GM18868 (cell line): ENCODE measurements around the gene KDM2B.
A peak's percentile ranks its signal among the peaks of the same experiment; 100 is the strongest.
"Not testable (repeated sequence)": the region's sequence is repeated elsewhere in the genome, so short reads cannot be mapped to it uniquely, and the experiment has no call there.

Source experiments
- ATAC-seq: cut with Tn5 transposase; IDR thresholded peaks from one replicate; pipeline ENCODE4 v1.9.1; 2021; ENCODE audit warnings: mild to moderate bottlenecking, moderate library complexity; ENCODE audit not compliant: unreplicated experiment

KDM2B gene

DNA sequence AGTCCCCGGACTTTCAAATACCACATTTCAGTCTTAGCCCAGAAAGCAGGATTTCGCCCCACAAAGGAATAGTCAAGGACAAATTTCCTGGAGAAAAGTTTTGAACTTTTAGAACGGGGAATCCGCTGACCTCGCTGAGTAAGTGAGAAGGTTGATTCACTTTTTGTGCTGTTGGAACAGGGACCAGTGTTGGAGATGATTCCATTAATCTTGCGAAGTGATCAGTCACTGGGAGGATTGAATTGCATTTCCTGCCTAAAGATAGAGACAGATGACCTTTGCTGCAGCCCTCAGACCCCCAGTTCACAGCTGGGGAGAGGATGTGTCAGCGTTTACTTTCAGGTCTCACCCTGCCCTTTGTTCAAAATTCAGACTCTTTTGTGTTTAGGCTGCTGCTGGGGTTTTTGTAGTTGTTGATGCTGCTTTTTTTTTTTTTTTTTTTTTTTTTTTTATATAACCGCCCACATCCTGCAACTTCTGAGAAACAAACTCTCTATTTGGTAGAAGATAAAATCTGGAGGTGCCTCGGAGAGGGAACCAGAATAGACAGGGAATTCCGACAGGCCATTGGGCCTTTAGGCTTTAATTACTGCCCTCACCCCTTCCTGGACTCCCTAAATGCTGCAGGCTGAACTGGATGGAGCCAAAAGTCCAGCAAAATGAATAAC, 9.8 kb upstream of the KDM2B start:
- ATAC-seq = peak; percentile 53

DNA sequence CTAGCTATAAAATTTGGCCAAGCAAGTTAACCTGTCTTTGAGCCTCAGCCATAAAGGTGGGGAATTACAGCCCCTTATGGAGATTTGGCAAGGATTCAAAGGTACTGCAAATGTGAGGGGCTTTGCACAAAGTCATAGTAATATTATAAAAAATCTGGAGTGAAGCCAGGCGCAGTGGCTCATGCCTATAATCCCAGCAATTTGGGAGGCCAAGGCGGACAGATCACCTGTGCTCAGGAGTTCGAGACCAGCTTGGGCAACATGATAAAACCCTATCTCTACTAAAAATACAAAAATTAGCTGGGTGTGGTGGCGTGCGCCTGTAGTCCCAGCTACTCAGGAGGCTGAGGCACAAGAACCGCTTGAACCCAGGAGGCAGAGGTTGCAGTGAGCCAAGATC, 4.1 kb upstream of the KDM2B start:
- not testable (repeated sequence) for ATAC-seq

- ATAC-seq = not testable (repeated sequence)
Measured at GRCh38 chr12:121583334-121583661, 2.5 kb upstream of the KDM2B start.

DNA sequence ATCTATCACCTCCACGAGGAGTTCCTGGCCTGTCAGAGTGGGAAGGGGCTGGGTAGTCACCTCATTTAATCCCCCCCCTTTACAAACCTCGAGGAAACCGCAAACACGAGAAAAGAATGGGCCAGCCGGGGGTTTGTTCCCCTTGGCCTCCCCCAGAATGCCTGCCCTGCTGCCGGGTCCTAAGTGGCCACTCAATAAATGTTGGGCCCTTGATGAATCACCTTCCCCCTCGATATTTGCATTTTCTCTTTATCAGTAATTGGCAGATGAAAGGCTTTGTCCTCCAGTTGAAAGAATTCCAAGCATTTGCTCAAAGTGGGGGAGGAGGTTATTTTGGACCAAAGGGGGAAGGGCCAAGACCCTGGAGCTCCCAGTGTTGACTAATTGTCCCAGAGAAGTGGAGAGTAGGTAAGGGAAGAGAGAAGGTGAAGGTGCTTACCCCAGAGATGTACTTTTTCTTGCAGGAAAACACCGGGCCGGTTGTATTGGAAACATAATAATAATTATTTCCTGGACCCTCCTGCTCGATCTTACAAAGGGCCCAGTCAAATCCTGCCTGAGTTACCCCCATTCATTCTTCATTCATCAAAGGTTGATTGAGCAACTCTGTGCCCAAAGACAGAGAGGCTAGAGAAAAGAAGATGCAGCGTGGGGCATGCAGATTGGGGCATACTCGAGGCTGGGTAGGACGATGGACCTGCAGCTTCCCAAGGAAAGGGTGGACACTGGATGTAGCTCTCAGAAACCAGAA, 1.9 kb upstream of the KDM2B start:
- no peak for ATAC-seq

- ATAC-seq = no peak
Measured at GRCh38 chr12:121581686-121582429, 1.0 kb upstream of the KDM2B start.

- no peak for ATAC-seq
Measured at GRCh38 chr12:121579981-121580868, 598 bp downstream of the KDM2B start.

GRCh38 chr12:121579190-121579791, 1.5 kb downstream of the KDM2B start:
- no peak for ATAC-seq

DNA sequence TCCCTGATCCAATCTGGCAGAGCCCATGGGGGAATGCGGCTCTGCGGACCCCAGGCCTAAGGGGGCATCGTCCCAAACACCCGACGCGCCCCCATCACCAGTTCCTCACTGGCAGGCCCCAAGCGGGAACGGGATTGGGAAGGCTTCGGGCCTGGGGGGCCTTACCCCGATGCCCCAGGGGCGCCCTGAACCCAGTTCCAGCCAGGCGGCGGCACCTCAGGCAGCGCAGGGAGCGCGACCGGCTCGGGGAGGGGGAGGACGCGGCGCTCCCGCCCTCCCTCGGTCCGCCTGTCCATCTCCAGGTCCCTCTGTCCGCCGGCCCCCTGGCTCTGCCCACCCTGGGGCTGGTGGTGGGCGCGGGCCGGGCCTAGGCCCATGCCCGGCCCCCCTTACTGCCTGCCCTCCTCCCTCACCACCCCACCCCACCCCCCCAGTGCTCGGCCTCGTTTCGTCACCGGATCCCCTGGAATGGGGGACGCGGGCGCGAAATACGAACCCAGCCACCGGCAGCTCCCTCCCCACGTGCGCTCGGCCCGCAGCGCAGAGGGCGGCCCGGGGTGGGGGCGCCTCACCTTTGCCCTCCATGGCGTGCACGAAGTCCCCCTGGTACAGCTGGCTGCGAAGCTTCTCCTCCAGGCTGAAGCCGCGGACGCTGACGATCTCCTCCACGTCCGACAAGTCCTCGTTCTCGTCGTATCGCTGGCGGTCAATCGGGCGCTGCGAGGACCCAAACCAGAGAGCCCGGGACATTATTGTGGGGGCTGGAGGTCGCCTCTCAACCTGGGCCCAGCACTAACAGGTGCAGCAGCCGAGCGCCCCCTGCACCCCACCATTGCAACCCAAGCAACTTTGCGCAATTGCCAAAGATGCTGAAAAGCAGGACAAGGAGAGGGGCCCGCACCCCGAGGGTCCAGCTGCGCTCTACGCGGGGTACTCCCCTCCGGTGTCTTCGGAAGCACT, 2.3 kb downstream of the KDM2B start:
- no peak for ATAC-seq

DNA sequence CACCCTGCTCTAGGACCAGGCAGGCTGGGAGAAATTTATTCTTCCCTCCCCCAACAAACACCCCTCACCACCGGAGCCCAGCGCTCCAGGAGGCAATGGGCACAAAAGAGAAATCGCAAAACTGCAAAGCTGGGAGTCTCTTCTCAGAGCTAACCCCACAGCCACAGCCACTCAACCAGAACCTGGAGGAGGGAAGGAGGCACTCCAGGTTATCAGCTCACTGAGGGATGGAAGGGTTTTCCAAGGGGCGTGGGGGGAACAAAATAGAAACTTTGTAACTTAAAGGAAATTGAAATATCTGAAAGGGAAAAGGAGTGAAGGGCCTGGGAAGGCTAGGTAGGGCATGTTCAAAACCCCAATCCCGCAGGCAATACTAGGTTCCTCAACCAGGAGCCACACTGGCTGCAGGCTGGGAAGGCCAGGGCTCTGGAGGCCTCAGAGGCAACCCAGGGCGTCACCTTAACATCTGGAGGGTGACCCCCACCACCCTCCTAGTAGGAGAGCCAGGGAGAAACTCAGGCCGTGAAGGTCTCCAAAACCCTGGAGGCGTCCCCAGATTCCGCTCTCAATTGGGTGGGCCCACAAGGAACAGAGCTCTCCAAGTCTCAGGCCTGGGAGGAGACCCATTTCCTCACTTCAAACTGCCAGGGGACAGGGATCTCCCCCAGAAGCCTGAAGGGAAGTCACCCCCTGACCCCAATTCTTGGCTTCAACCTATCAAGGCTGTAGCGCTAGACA, 3.2 kb downstream of the KDM2B start:
- no peak for ATAC-seq

- ATAC-seq = no peak
Measured at GRCh38 chr12:121576851-121577391, 3.9 kb downstream of the KDM2B start.

- no peak for ATAC-seq
Measured at GRCh38 chr12:121575952-121576625, 4.7 kb downstream of the KDM2B start.

DNA sequence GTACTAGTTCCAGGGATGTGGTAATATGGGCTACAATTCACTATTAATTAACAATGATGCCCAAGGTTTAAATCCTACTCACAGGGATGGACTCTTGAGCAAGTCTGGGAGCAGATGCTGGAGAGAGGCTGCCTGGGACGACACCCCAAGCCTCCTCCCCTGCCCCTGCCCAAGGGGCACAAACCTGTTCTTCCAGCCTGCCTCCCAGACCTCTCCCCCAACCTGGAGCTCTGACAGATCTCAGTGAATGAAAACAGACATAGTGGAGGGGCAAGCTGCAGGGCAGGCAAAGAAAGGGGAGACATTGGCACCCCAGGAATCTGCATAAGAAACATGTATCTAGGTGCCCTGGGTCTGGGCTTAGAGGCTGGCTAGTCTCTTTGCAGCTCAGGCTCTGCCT, 5.8 kb downstream of the KDM2B start:
- no peak for ATAC-seq

GRCh38 chr12:121574025-121574424, 6.8 kb downstream of the KDM2B start:
- ATAC-seq = no peak

DNA sequence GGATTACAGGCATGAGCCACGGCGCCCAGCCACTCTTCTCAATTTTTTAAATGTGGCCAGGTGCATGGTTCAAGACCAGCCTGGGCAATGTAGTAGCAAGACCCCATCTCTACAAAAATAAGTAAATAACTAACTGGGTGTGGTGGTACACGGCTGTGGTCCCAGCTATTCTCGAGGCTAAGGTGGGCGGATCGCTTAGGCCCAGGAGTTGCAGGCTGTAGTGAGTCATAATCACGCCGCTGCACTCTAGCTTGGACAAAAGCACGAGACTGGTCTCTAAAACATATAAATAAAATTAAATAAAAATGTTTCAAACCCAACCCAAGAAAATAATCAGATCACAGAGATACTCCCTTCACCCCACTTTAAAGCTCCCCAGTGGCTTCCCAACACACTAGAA, 8.9 kb downstream of the KDM2B start:
- ATAC-seq = no peak

GRCh38 chr12:121570467-121571283, 10.1 kb downstream of the KDM2B start:
- ATAC-seq = no peak

GRCh38 chr12:121568971-121569751, 11.7 kb downstream of the KDM2B start:
- no peak for ATAC-seq
